Ascending aorta (tissue), 2 donors: ENCODE results near the gene LCN10. TPM values are rescaled to one million over a fixed set of nuclear protein-coding genes. Genes with fewer than 3 reads are reported as not detected.

Source experiments
- DNase-seq, 2 donors: peaks; one replicate each; pipeline ENCODE4 v3.0.0-alpha.2; 2019; ENCODE audit warnings: low spot score in 2 of 2
- H3K27ac ChIP-seq, 2 donors: fragments of 200-600 bp; sonication (generic); one replicate each; pipeline ENCODE4 v1.5.1; 2016 to 2017; ENCODE audit warnings: mild to moderate bottlenecking in 1 of 2
- H3K27me3 ChIP-seq: fragments of 200-600 bp; sonication (generic); one replicate; pipeline ENCODE4 v1.5.1; 2017
- H3K36me3 ChIP-seq, 2 donors: fragments of 200-600 bp; sonication (generic); one replicate each; pipeline ENCODE4 v1.5.1; 2016
- H3K4me1 ChIP-seq, 2 donors: fragments of 200-600 bp; sonication (generic); one replicate each; pipeline ENCODE4 v1.5.1; 2016 to 2017; ENCODE audit warnings: mild to moderate bottlenecking in 1 of 2
- H3K4me3 ChIP-seq, 2 donors: fragments of 200-600 bp; sonication (generic); one replicate each; pipeline ENCODE4 v1.5.1; 2016 to 2017; ENCODE audit warnings: mild to moderate bottlenecking in 1 of 2
- H3K9me3 ChIP-seq, 2 donors: fragments of 200-600 bp; sonication (generic); one replicate each; pipeline ENCODE4 v1.5.1; 2016
- CTCF ChIP-seq, 3 experiments: fragments of 200-600 bp in 2 of 3; fragments of 450-650 bp in 1 of 3; sonication (generic) in 2 of 3; IDR thresholded peaks; one replicate each; pipeline ENCODE4 v1.5.1; 2016 to 2019; ENCODE audit warnings: antibody characterized with exemption in 3 of 3, mild to moderate bottlenecking in 1 of 3, moderate library complexity in 1 of 3
- intact Hi-C: fragments of 100-400 bp; cut with DNase I; formaldehyde crosslinking; loops from one replicate; pipeline ENCODE4 v1.15.1; 2023
- total RNA-seq: library from RNA; depleted of rRNA; stranded (reverse); fragments of >200 nt; gene quantifications from one replicate; pipeline ENCODE4 v1.1.0, GENCODE V29; 2016

The LCN10 gene
- total RNA-seq, 1 donor from 2014 or later = 28.5 TPM

GRCh38 chr9:136740491-136740890 is 2.2 kb downstream of the LCN10 start:
- TF ChIP-seq CTCF (IDR thresholded peaks at IDR 0.05) = no peak
- Histone ChIP-seq H3K9me3 (no peaks in the 10 kb centered on the region), H3K27me3 (peaks cover 10% of the 10 kb centered on the region), H3K4me1 (no peaks in the 10 kb centered on the region), H3K36me3 (no peaks in the 10 kb centered on the region), H3K27ac (no peak overlapping the region), H3K4me3 (no peak overlapping the region)
- intact Hi-C loops = no loop called here
- no peak for DNase-seq

GRCh38 chr9:136740069-136740468 is 2.7 kb downstream of the LCN10 start:
- Histone ChIP-seq H3K27me3 (peaks cover 10% of the 10 kb centered on the region), H3K27ac (no peak overlapping the region), H3K4me3 (no peak overlapping the region), H3K4me1 (no peaks in the 10 kb centered on the region), H3K36me3 (no peaks in the 10 kb centered on the region), H3K9me3 (no peaks in the 10 kb centered on the region)
- no peak for DNase-seq
- no peak for TF ChIP-seq CTCF (IDR thresholded peaks at IDR 0.05)
- intact Hi-C loops = no loop called here

- Histone ChIP-seq H3K27ac (no peak overlapping the region), H3K36me3 (no peaks in the 10 kb centered on the region), H3K4me1 (no peaks in the 10 kb centered on the region), H3K27me3 (peaks cover 10% of the 10 kb centered on the region), H3K4me3 (no peak overlapping the region), H3K9me3 (no peaks in the 10 kb centered on the region)
- no peak for TF ChIP-seq CTCF (IDR thresholded peaks at IDR 0.05)
- DNase-seq = no peak
- intact Hi-C loops = no loop called here
These were observed 3.2 kb downstream of the LCN10 start for GRCh38 chr9:136739509-136739908.

GRCh38 chr9:136738960-136739359 is 3.8 kb downstream of the LCN10 start:
- no peaks in the 10 kb centered on the region for H3K36me3 ChIP-seq
- peaks cover 10% of the 10 kb centered on the region for H3K27me3 ChIP-seq
- H3K9me3 ChIP-seq = no peaks in the 10 kb centered on the region
- intact Hi-C loops = no loop called here
- no peak overlapping the region for H3K4me3 ChIP-seq
- H3K27ac ChIP-seq = no peak overlapping the region
- no peak for DNase-seq
- no peaks in the 10 kb centered on the region for H3K4me1 ChIP-seq
- TF ChIP-seq CTCF (IDR thresholded peaks at IDR 0.05) = no peak

- Histone ChIP-seq H3K27ac (no peak overlapping the region), H3K9me3 (no peaks in the 10 kb centered on the region), H3K27me3 (no peaks in the 10 kb centered on the region), H3K4me3 (no peak overlapping the region), H3K36me3 (no peaks in the 10 kb centered on the region), H3K4me1 (no peaks in the 10 kb centered on the region)
- intact Hi-C loops = no loop called here
- no peak for DNase-seq
- no peak for TF ChIP-seq CTCF (IDR thresholded peaks at IDR 0.05)
These were observed 6.8 kb downstream of the LCN10 start for GRCh38 chr9:136735812-136736480.
